ENCODE data around the gene RADIL. TPM values are rescaled to one million over a fixed set of nuclear protein-coding genes. Genes with fewer than 3 reads are reported as not detected.

The RADIL gene
- total and polyA plus RNA-seq, 9 of the 15 experiments (the other 6 are each of a cell fraction or from before 2014, with no cell fraction given) = 0.06 to 8.1 (median 1.9) TPM; not detected in 1

DNA sequence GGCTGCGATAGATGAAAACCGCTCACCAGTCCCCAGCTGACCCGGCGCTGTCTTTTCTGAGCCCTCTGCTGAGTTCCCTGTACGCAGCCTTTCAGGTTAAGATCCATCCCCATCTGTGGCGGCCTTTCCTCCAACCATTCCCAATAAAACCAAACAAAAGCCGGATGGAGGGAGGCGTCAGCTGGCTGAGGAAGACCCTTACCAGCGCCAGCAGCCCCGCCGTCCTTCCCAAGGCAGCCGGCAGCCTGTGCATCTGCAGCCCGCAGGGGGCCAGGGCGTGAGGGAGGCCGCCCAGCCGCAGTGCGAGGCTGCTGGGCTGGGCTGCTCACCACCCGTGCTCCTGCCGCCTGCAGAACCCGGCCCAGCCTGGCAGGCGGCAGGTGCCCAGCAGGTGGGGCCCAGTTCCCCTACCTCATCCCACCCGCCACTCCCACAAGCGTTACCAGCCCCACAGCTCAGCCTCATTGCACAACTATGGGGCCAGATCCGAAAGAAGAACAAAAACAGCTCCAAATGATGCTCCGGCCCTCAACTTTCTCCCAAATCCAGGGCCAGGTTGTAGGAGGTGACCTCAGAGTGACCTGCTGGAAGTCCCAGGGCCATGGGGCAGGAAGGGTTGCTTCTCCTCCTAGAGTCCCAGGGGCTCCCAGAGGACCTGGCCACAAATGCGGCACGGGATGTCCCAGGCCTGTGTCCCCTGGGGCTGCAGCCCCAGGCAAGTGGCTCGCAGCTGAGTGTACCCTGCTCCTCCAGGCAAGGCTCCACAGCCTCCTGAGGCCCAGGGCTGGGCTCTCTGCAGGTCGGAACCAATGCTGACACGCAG lies 45.5 kb downstream of the RADIL start:
- no peak for ATAC-seq
- TF ChIP-seq CEBPB (tag; IDR thresholded peaks at IDR 0.05) (no peak), KLF6 (CRISPR knock-in tag; IDR thresholded peaks at IDR 0.05; ENCODE audit: borderline replicate concordance) (no peak), MBD2 (IDR thresholded peaks at IDR 0.05; ENCODE audit: borderline replicate concordance, low read depth) (no peak), ZNF778 (CRISPR knock-in tag; IDR thresholded peaks at IDR 0.05) (no peak), ZNF165 (CRISPR knock-in tag; IDR thresholded peaks at IDR 0.05; ENCODE audit: borderline replicate concordance) (no peak), ZNF695 (CRISPR knock-in tag; IDR thresholded peaks at IDR 0.05) (no peak), SIN3A (IDR thresholded peaks at IDR 0.05; ENCODE audit: borderline replicate concordance in 2 of 2, control insufficient read depth in 1 of 2, low read depth in 2 of 2, low read length in 2 of 2) (no peak)
- TF ChIP-seq, protein P1, sequence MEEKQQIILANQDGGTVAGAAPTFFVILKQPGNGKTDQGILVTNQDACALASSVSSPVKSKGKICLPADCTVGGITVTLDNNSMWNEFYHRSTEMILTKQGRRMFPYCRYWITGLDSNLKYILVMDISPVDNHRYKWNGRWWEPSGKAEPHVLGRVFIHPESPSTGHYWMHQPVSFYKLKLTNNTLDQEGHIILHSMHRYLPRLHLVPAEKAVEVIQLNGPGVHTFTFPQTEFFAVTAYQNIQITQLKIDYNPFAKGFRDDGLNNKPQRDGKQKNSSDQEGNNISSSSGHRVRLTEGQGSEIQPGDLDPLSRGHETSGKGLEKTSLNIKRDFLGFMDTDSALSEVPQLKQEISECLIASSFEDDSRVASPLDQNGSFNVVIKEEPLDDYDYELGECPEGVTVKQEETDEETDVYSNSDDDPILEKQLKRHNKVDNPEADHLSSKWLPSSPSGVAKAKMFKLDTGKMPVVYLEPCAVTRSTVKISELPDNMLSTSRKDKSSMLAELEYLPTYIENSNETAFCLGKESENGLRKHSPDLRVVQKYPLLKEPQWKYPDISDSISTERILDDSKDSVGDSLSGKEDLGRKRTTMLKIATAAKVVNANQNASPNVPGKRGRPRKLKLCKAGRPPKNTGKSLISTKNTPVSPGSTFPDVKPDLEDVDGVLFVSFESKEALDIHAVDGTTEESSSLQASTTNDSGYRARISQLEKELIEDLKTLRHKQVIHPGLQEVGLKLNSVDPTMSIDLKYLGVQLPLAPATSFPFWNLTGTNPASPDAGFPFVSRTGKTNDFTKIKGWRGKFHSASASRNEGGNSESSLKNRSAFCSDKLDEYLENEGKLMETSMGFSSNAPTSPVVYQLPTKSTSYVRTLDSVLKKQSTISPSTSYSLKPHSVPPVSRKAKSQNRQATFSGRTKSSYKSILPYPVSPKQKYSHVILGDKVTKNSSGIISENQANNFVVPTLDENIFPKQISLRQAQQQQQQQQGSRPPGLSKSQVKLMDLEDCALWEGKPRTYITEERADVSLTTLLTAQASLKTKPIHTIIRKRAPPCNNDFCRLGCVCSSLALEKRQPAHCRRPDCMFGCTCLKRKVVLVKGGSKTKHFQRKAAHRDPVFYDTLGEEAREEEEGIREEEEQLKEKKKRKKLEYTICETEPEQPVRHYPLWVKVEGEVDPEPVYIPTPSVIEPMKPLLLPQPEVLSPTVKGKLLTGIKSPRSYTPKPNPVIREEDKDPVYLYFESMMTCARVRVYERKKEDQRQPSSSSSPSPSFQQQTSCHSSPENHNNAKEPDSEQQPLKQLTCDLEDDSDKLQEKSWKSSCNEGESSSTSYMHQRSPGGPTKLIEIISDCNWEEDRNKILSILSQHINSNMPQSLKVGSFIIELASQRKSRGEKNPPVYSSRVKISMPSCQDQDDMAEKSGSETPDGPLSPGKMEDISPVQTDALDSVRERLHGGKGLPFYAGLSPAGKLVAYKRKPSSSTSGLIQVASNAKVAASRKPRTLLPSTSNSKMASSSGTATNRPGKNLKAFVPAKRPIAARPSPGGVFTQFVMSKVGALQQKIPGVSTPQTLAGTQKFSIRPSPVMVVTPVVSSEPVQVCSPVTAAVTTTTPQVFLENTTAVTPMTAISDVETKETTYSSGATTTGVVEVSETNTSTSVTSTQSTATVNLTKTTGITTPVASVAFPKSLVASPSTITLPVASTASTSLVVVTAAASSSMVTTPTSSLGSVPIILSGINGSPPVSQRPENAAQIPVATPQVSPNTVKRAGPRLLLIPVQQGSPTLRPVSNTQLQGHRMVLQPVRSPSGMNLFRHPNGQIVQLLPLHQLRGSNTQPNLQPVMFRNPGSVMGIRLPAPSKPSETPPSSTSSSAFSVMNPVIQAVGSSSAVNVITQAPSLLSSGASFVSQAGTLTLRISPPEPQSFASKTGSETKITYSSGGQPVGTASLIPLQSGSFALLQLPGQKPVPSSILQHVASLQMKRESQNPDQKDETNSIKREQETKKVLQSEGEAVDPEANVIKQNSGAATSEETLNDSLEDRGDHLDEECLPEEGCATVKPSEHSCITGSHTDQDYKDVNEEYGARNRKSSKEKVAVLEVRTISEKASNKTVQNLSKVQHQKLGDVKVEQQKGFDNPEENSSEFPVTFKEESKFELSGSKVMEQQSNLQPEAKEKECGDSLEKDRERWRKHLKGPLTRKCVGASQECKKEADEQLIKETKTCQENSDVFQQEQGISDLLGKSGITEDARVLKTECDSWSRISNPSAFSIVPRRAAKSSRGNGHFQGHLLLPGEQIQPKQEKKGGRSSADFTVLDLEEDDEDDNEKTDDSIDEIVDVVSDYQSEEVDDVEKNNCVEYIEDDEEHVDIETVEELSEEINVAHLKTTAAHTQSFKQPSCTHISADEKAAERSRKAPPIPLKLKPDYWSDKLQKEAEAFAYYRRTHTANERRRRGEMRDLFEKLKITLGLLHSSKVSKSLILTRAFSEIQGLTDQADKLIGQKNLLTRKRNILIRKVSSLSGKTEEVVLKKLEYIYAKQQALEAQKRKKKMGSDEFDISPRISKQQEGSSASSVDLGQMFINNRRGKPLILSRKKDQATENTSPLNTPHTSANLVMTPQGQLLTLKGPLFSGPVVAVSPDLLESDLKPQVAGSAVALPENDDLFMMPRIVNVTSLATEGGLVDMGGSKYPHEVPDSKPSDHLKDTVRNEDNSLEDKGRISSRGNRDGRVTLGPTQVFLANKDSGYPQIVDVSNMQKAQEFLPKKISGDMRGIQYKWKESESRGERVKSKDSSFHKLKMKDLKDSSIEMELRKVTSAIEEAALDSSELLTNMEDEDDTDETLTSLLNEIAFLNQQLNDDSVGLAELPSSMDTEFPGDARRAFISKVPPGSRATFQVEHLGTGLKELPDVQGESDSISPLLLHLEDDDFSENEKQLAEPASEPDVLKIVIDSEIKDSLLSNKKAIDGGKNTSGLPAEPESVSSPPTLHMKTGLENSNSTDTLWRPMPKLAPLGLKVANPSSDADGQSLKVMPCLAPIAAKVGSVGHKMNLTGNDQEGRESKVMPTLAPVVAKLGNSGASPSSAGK (IDR thresholded peaks at IDR 0.05) = no peak
- TF ChIP-seq, protein P2, sequence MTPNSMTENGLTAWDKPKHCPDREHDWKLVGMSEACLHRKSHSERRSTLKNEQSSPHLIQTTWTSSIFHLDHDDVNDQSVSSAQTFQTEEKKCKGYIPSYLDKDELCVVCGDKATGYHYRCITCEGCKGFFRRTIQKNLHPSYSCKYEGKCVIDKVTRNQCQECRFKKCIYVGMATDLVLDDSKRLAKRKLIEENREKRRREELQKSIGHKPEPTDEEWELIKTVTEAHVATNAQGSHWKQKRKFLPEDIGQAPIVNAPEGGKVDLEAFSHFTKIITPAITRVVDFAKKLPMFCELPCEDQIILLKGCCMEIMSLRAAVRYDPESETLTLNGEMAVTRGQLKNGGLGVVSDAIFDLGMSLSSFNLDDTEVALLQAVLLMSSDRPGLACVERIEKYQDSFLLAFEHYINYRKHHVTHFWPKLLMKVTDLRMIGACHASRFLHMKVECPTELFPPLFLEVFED (CRISPR knock-in tag; conservative IDR thresholded peaks at IDR 0.05) = no peak

More for the DNA sequence above, 45.5 kb downstream of the RADIL start:
- H4K20me1 ChIP-seq (replicated peaks; ENCODE audit: control insufficient read depth, insufficient read depth, low read length) = peaks cover 5% of the 10 kb centered on the region
- intact Hi-C loops (cut with micrococcal nuclease) = no loop called here
- H3K4me3 ChIP-seq = no peak overlapping the region
- H3K4me1 ChIP-seq (replicated peaks in 1 of 2; ENCODE audit: control insufficient read depth in 2 of 2, insufficient read depth in 2 of 2, low read length in 2 of 2) = peaks cover 0 to 35% of the 10 kb centered on the region in 2 experiments; a peak in 2 of 5 replicates
- H3K9me1 ChIP-seq (ENCODE audit: control insufficient read depth, insufficient read depth, low read length) = no peaks in the 10 kb centered on the region
- no peaks in the 10 kb centered on the region; the same call in 2 of the 3 replicates for H3K79me2 ChIP-seq (ENCODE audit: control insufficient read depth, insufficient read depth, low read length)
- in situ Hi-C loops (cut with MboI) = no loop called here
- H3K27me3 ChIP-seq (ENCODE audit: control insufficient read depth in 2 of 2, insufficient read depth in 2 of 2, low read length in 2 of 2) = no peaks in the 10 kb centered on the region
- no peaks in the 10 kb centered on the region for H3K36me3 ChIP-seq (ENCODE audit: control insufficient read depth, insufficient read depth, low read length)
- no peak overlapping the region for H3K27ac ChIP-seq (ENCODE audit: extremely low read depth, low read depth, low read length)
- no peaks in the 10 kb centered on the region for H3K9me3 ChIP-seq (replicated peaks; ENCODE audit: control insufficient read depth, insufficient read depth, low read depth, low read length)
- FAIRE-seq (no peak), DNase-seq (ENCODE audit: extremely low read depth in 1 of 4, low spot score in 3 of 4) (no peak)
- no peak overlapping the region for H3K4me2 ChIP-seq (ENCODE audit: insufficient read depth, low read length)
- no peak overlapping the region for H2AFZ ChIP-seq (ENCODE audit: low read depth, low read length)
- CTCF ChIA-PET (ENCODE audit: low intra/inter-chr PET ratio) = no interaction called here
- H3K9ac ChIP-seq (ENCODE audit: insufficient read depth in 1 of 2, low read depth in 2 of 2, low read length in 2 of 2) = no peak overlapping the region; a peak in 1 of 4 replicates
- BruUV-seq (replicated peaks) = no TSS peak
- POLR2A ChIA-PET = no interaction called here
- WGBS (ENCODE audit: insufficient coverage, low coverage, missing lambda C conversion rate) = 58% methylated on average over 24 of the region's 30 CpGs
